ENCODE measurements around the gene PHETA2.

- TF ChIP-seq CTCF (IDR thresholded peaks at IDR 0.05), result no peak
- no peak for TF ChIP-seq POLR2AphosphoS5 (IDR thresholded peaks at IDR 0.05)
Measured at GRCh38 chr22:42076764-42077485, 2.9 kb downstream of the PHETA2 start.
